Measurements from ENCODE around the gene STARD13.
A peak's percentile ranks its signal among the peaks of the same experiment; 100 is the strongest.

DNA sequence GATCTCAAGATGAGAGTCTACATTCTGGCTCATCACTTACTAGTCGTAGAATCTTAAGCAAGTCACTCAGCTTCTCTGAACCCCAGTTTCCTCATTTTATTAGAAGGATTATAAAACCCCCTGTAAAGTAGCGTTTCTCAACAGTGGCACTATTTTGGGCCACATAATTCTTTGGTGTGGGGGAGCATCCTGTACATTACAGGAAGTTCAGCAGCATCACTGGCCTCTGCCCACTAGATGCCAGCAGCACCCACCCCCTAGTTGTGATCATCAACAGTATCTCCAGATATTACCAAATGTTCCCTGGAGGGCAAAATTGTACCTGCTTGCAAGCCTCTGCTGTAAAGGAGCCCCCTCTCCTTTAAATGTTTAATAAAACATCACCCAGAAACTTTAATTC lies 22.6 kb downstream of the STARD13 start:
- peak in 1 of 7 experiments; percentile 20 for TF ChIP-seq CTCF (IDR thresholded peaks at IDR 0.05)
- no peak for TF ChIP-seq POLR2A (IDR thresholded peaks at IDR 0.05)
